Lower leg skin (tissue), 3 donors: ENCODE results near the gene TNFRSF13B.

Experiments used
- POLR2A ChIP-seq, 2 donors: fragments of 450-650 bp; IDR thresholded peaks; one replicate each; pipeline ENCODE4 v1.6.1; 2016 to 2017; ENCODE audit warnings: antibody characterized with exemption in 2 of 2, mild to moderate bottlenecking in 1 of 2, moderate library complexity in 1 of 2
- TF ChIP-seq, protein P1 (sequence below), 3 donors: fragments of 450-650 bp; IDR thresholded peaks; one replicate each; pipeline ENCODE4 v1.5.1; 2016; ENCODE audit warnings: antibody characterized with exemption in 3 of 3, mild to moderate bottlenecking in 3 of 3, moderate library complexity in 2 of 3

DNA sequence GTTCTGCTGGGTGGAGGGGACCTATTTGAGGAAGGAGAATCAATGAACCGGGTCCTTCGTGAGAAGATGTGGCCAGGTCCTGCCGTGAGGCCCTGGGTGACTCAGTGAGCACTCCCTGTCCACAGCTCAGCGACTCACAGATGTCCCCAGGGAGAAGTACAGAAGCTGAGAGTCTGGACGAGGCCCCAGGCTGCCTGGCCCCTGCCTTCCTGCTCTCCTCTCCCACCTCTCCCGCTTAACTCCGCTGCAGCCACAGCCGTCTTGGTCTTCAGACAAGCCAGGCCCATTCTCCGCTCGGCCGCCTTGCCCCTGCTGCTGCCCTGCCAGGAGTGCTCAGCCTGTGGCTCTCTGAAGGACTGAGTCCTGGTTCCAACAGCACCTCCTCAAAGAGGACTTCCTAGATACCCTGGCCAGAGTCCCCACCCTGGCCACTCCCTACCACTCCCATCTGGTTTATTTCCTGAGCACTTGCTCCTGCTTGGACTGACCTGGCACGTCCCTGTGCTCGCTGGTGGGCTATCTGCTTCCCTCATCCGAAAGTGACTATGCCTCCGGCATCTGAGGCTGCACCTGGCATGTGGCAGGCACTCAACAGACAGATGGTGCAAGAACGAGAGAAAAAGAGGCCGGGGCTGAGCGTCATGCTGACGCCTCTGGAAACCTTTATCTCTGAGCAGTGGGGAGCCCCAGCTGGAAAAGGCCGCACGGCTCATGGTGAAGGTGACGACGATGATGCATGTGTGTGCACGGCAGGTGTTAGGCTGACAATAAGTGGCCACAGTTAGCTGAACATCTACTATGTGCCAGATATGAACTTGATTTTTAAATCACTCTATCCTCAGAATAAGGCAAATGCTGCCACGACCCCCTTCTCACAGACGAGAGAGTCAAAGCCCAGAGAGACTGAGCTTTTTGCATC is 9.2 kb upstream of the TNFRSF13B start:
- TF ChIP-seq POLR2A (IDR thresholded peaks at IDR 0.05) = no peak
- TF ChIP-seq, protein P1, sequence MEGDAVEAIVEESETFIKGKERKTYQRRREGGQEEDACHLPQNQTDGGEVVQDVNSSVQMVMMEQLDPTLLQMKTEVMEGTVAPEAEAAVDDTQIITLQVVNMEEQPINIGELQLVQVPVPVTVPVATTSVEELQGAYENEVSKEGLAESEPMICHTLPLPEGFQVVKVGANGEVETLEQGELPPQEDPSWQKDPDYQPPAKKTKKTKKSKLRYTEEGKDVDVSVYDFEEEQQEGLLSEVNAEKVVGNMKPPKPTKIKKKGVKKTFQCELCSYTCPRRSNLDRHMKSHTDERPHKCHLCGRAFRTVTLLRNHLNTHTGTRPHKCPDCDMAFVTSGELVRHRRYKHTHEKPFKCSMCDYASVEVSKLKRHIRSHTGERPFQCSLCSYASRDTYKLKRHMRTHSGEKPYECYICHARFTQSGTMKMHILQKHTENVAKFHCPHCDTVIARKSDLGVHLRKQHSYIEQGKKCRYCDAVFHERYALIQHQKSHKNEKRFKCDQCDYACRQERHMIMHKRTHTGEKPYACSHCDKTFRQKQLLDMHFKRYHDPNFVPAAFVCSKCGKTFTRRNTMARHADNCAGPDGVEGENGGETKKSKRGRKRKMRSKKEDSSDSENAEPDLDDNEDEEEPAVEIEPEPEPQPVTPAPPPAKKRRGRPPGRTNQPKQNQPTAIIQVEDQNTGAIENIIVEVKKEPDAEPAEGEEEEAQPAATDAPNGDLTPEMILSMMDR (IDR thresholded peaks at IDR 0.05) = no peak
